Measurements from ENCODE around the gene HSFX3.
"Not testable (repeated sequence)": the region's sequence is repeated elsewhere in the genome, so short reads cannot be mapped to it uniquely, and the experiment has no call there.

The HSFX3 gene

DNA sequence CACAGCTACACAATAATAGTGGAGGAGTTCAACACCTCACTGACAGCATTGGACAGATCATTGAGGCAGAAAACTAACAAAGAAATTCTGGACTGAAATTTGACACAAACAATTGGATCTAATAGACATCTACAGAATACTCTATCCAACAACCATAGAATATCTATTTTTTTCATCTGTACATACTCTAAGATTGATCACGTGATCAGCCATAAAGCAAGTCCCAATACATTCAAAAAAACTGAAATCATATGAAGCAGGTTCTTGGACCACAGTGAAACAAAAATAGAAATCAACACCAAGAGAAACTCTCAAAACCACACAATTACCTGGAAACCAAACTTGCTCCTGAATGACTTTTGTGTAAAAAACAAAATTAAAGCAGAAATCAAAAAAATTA is 32.4 kb downstream of the HSFX3 start:
- DNase-seq (ENCODE audit: low spot score): no peak

DNA sequence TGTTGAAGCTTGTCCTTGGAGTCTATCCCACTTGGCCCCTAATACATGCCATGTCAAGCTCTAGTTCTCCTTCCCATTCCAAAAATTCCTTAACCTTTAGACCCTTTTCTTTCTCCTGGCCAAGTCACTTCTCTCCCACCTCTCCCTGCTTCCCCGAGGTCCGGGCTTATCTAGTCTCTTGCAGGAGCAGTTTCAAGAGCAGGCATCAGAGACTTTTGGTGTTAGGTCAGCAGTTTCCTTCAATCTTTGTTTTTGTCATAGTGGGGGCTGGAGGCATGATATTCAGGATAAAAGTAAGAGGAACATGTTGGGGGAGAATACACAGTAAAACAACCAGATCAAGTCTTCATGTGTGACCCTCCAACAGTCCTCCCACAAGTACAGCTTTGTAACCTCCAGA is 33.1 kb downstream of the HSFX3 start:
- DNase-seq (ENCODE audit: low spot score): no peak

- no peak for DNase-seq (ENCODE audit: low spot score)
Observed at GRCh38 chrX:149515954-149516602, 33.6 kb downstream of the HSFX3 start.

GRCh38 chrX:149513825-149514428 is 35.8 kb downstream of the HSFX3 start:
- DNase-seq (ENCODE audit: low spot score): no peak

- DNase-seq (ENCODE audit: low spot score): peak; percentile 60
Observed at GRCh38 chrX:149512225-149512885, 37.4 kb downstream of the HSFX3 start.

GRCh38 chrX:149511081-149511480 is 38.6 kb downstream of the HSFX3 start:
- DNase-seq (ENCODE audit: low spot score): no peak

DNA sequence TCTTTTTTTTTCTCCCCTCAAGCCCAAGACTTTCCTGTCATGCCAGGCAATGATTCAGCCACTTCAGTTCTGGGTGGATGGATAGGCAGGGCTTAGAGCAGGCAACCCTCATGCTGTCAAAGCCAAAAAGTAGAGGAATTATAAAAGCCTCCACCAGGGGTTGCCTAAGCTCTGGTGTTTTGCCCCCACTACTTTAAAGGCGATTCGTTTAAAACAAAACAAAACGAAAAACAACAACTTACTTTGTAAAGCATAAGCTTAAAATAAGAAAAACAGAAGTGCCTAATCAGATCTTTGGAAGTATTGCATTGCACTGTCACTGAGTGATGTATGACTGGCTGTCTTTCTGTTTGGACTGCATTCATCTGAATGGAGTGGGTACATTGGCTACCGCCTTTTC is 39.3 kb downstream of the HSFX3 start:
- DNase-seq (ENCODE audit: low spot score): no peak

- DNase-seq (ENCODE audit: low spot score): no peak
Observed at GRCh38 chrX:149508467-149508866, 41.3 kb downstream of the HSFX3 start.

DNA sequence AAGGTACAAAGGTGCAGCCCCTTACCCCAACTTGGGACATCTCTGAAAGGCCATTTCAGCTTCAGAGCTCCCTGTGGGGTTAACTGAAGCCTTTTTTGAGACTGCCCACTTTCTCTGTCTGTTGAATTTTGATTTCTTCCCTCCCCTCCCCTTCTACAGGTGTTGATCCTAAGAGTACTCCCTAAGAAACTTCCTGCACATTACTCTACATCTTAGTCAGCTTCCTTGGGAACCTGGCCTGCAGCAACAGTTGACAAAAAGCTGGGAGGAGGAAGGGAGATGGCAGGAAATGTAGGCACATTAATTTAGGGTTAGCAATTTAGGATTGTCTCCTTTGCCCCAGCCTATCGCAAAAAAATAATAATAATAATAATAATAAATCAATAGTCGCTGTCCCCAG is 43.4 kb downstream of the HSFX3 start:
- DNase-seq (ENCODE audit: low spot score): no peak

- no peak for DNase-seq (ENCODE audit: low spot score)
Observed at GRCh38 chrX:149505671-149506070, 44.1 kb downstream of the HSFX3 start.

GRCh38 chrX:149504915-149505651 is 44.6 kb downstream of the HSFX3 start, which contains the start of gene IDS:
IDS (minus strand) TSS chrX:149505306; CDS start chrX:149505137, 169 bp downstream.
- DNase-seq (ENCODE audit: low spot score): peak; percentile 87

GRCh38 chrX:149504226-149504914 is 45.4 kb downstream of the HSFX3 start:
- peak; percentile 54 for DNase-seq (ENCODE audit: low spot score)

DNA sequence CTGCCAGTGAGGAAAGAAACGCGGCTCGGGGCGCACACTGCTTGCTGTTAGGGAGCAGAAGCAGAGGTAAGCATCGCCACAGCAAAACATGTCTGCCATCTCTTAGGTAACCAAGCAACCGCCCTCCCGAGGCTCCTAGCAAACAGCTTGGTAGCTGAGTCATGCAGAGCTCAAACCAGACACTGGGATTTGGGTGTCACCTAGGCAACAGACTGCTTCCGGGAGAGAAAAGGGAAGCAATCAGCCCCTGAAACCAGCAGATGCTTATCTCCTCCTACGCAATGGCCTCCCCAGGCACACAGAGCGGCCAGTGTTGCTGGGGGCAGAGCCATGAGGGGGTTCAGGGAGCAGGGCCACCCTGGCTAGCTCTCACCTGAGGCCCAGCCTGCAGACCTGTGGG is 46.3 kb downstream of the HSFX3 start:
- not testable (repeated sequence) for DNase-seq (ENCODE audit: low spot score)

- not testable (repeated sequence) for DNase-seq (ENCODE audit: low spot score)
Observed at GRCh38 chrX:149502923-149503322, 46.8 kb downstream of the HSFX3 start.

- no peak for DNase-seq (ENCODE audit: low spot score)
Observed at GRCh38 chrX:149499766-149500165, 50.0 kb downstream of the HSFX3 start.

DNA sequence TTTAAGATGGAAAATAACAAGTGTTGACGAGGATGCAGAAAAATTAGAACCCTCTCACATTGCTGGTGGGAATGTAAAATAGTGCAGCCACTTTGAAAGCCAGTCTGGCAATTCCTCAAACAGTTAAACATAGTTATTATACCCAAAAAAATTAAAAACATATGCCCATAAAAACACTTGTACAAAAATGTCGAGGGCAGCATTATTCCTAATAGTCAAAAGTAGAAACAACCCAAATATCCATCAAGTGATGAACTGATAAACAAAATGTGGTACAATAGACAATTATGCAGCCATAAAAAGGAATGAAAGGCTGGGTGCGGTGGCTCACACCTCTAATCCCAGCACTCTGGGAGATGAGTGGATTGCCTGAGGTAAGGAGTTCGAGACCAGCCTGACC is 51.0 kb downstream of the HSFX3 start:
- no peak for DNase-seq (ENCODE audit: low spot score)
